ENCODE data around the gene IL18. TPM values are rescaled to one million over a fixed set of nuclear protein-coding genes. Genes with fewer than 3 reads are reported as not detected.

The IL18 gene
- total and polyA plus RNA-seq, 9 of the 15 experiments (the other 6 are each of a cell fraction or from before 2014, with no cell fraction given) = 4.1 to 10.0 (median 6.1) TPM

DNA sequence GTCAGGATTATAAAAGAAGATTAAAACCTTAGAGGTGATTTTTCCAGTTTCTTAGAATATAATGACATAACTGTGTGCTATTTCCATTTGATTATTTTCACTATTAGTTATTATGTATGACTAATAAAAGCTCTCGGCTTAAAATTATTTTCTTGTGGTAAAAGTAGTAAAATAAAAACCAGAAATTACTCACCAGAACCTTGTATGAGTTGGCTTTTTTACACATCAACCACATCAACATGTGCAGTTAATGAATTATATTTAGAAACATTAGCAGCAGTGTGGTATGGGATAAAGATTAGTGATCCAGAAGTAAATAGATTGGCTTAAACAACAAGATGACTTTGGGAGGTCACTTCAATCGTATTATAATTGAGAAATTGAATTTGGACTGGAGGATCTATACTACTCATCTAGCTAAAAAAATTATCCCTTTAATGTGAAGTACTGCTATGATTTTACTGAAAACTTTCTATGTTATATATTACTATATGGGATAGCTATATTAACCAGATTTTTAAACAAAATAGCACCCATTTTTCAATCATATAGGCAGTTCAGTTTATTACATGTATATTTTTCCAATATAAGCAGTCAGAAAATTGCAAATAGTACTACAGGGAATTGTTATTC, 8.6 kb upstream of the IL18 start:
- no peaks in the 10 kb centered on the region for H3K79me2 ChIP-seq (ENCODE audit: control insufficient read depth, insufficient read depth, low read length)
- no peak for DNase-seq (ENCODE audit: extremely low read depth in 1 of 4, low spot score in 3 of 4)
- H3K4me2 ChIP-seq (ENCODE audit: insufficient read depth, low read length) = no peak overlapping the region
- H3K9me3 ChIP-seq (replicated peaks; ENCODE audit: control insufficient read depth, insufficient read depth, low read depth, low read length) = no peaks in the 10 kb centered on the region
- H3K4me3 ChIP-seq = no peak overlapping the region
- WGBS (ENCODE audit: insufficient coverage, low coverage, missing lambda C conversion rate) = 12% methylated on average over 2 of the region's 2 CpGs
- ChIA-PET CTCF (ENCODE audit: low intra/inter-chr PET ratio) (no interaction called here), POLR2A (interaction anchor here (0.6 kb wide), 1 partner anchor 156 kb away, joined by 3 read pairs; no protein-coding TSS in a partner anchor)
- peaks cover 0 to 2% of the 10 kb centered on the region in 2 experiments; a peak in 1 of 5 replicates for H3K27me3 ChIP-seq (ENCODE audit: control insufficient read depth in 2 of 2, insufficient read depth in 2 of 2, low read length in 2 of 2)
- no TSS peak for BruUV-seq (replicated peaks)
- peaks cover 0 to 8% of the 10 kb centered on the region in 2 experiments; a peak in 2 of 5 replicates for H3K4me1 ChIP-seq (replicated peaks in 1 of 2; ENCODE audit: control insufficient read depth in 2 of 2, insufficient read depth in 2 of 2, low read length in 2 of 2)
- no peak overlapping the region for H2AFZ ChIP-seq (ENCODE audit: low read depth, low read length)
- in situ Hi-C loops (cut with MboI) (no loop called here), intact Hi-C loops (cut with micrococcal nuclease) (no loop called here)
- H3K27ac ChIP-seq (ENCODE audit: extremely low read depth, low read depth, low read length) = no peak overlapping the region
- no peaks in the 10 kb centered on the region for H3K36me3 ChIP-seq (ENCODE audit: control insufficient read depth, insufficient read depth, low read length)
- H4K20me1 ChIP-seq (replicated peaks; ENCODE audit: control insufficient read depth, insufficient read depth, low read length) = peaks cover 3% of the 10 kb centered on the region; the same call in 1 of the 2 replicates
- TF ChIP-seq ZNF232 (CRISPR knock-in tag; IDR thresholded peaks at IDR 0.05) (no peak), SUPT5H (IDR thresholded peaks at IDR 0.05) (no peak), CBX5 (IDR thresholded peaks at IDR 0.05; ENCODE audit: borderline replicate concordance, low read depth) (no peak), HCFC1 (IDR thresholded peaks at IDR 0.05; ENCODE audit: low read depth, low read length) (no peak), POLR2A (conservative IDR thresholded peaks at IDR 0.05) (no peak), IFI16 (CRISPR knock-in tag; IDR thresholded peaks at IDR 0.05) (no peak), ZNF197 (CRISPR knock-in tag; IDR thresholded peaks at IDR 0.05; ENCODE audit: low read depth) (no peak), KDM2B (CRISPR knock-in tag; IDR thresholded peaks at IDR 0.05) (no peak)
- TF ChIP-seq, protein P1, sequence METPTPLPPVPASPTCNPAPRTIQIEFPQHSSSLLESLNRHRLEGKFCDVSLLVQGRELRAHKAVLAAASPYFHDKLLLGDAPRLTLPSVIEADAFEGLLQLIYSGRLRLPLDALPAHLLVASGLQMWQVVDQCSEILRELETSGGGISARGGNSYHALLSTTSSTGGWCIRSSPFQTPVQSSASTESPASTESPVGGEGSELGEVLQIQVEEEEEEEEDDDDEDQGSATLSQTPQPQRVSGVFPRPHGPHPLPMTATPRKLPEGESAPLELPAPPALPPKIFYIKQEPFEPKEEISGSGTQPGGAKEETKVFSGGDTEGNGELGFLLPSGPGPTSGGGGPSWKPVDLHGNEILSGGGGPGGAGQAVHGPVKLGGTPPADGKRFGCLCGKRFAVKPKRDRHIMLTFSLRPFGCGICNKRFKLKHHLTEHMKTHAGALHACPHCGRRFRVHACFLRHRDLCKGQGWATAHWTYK (CRISPR knock-in tag; IDR thresholded peaks at IDR 0.05) = no peak
- TF ChIP-seq, protein P2, sequence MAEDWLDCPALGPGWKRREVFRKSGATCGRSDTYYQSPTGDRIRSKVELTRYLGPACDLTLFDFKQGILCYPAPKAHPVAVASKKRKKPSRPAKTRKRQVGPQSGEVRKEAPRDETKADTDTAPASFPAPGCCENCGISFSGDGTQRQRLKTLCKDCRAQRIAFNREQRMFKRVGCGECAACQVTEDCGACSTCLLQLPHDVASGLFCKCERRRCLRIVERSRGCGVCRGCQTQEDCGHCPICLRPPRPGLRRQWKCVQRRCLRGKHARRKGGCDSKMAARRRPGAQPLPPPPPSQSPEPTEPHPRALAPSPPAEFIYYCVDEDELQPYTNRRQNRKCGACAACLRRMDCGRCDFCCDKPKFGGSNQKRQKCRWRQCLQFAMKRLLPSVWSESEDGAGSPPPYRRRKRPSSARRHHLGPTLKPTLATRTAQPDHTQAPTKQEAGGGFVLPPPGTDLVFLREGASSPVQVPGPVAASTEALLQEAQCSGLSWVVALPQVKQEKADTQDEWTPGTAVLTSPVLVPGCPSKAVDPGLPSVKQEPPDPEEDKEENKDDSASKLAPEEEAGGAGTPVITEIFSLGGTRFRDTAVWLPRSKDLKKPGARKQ (CRISPR knock-in tag; IDR thresholded peaks at IDR 0.05) = no peak
- no peak for FAIRE-seq
- no peak for ATAC-seq
- H3K9ac ChIP-seq (ENCODE audit: insufficient read depth in 1 of 2, low read depth in 2 of 2, low read length in 2 of 2) = no peak overlapping the region
- H3K9me1 ChIP-seq (ENCODE audit: control insufficient read depth, insufficient read depth, low read length) = no peaks in the 10 kb centered on the region
